Measurements from ENCODE around the gene SYTL3. TPM values are rescaled to one million over a fixed set of nuclear protein-coding genes. Genes with fewer than 3 reads are reported as not detected.

The SYTL3 gene
- total RNA-seq, 1 experiment from 2014 or later, result 0.65 TPM

GRCh38 chr6:158761746-158762145 is 111.9 kb downstream of the SYTL3 start:
- no peaks in the 10 kb centered on the region for H3K27me3 Mint-ChIP-seq (ENCODE audit: insufficient read depth, unreplicated experiment)
- H3K4me1 Mint-ChIP-seq (ENCODE audit: insufficient read depth, unreplicated experiment), result no peaks in the 10 kb centered on the region
- intact Hi-C loops (cut with micrococcal nuclease), result no loop called here
- CTCF ChIA-PET, result no interaction called here
- POLR2A ChIA-PET, result interaction anchor here (0.5 kb wide), 1 partner anchor 44 kb away, joined by 4 read pairs; no protein-coding TSS in a partner anchor
- no peak for TF ChIP-seq CTCF (IDR thresholded peaks at IDR 0.05; ENCODE audit: unreplicated experiment)
- H3K36me3 Mint-ChIP-seq (ENCODE audit: insufficient read depth, unreplicated experiment), result peaks cover 32% of the 10 kb centered on the region
- no peak for DNase-seq (ENCODE audit: unreplicated experiment)
- H3K27ac Mint-ChIP-seq (ENCODE audit: low read depth, unreplicated experiment), result no peak overlapping the region
- H3K9me3 Mint-ChIP-seq (ENCODE audit: unreplicated experiment), result no peaks in the 10 kb centered on the region
- H3K4me3 Mint-ChIP-seq (ENCODE audit: unreplicated experiment), result no peak overlapping the region
- BruUV-seq (replicated peaks), result no TSS peak

DNA sequence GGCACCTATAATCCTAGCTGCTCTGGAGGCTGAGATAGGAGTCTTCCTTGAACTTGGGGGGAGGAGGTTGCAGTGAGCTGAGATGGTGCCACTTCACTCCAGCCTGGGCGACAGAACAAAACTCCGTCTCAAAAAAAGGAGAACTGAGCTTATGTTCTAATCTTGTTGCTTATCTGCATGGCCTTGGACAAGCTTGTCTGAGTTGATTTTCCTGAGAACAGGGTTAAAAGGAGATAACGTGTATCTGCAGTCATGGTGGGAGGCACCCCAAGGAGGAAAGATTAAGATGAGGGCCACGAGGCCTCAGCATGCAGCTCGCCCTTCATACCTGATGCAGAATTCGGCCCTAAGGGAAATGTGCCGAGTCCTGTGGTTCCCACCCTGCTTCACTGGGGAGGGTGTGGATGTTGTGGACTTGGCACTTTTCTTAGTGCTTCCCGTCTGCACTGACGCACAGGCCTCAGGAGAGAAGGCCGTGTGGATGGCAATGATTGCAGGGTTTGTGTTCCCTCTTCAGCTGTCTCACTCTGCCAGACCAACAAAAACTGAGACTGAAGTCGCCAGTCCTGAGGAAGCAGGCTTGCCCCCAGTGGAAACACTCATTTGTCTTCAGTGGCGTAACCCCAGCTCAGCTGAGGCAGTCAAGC is 113.1 kb downstream of the SYTL3 start:
- H3K9me3 Mint-ChIP-seq (ENCODE audit: unreplicated experiment), result no peaks in the 10 kb centered on the region
- H3K27me3 Mint-ChIP-seq (ENCODE audit: insufficient read depth, unreplicated experiment), result no peaks in the 10 kb centered on the region
- no peak overlapping the region for H3K27ac Mint-ChIP-seq (ENCODE audit: low read depth, unreplicated experiment)
- H3K4me3 Mint-ChIP-seq (ENCODE audit: unreplicated experiment), result no peak overlapping the region
- POLR2A ChIA-PET, result interaction anchor here (0.7 to 1.7 kb wide), 4 partner anchors 10 to 56 kb away, joined by 4 to 7 read pairs (median 5); no protein-coding TSS in a partner anchor
- no peak for DNase-seq (ENCODE audit: unreplicated experiment)
- H3K4me1 Mint-ChIP-seq (ENCODE audit: insufficient read depth, unreplicated experiment), result no peaks in the 10 kb centered on the region
- CTCF ChIA-PET, result interaction anchor here (0.6 to 1.0 kb wide), 3 partner anchors 36 to 134 kb away, joined by 3 to 4 read pairs (median 3); no protein-coding TSS in a partner anchor
- BruUV-seq (replicated peaks), result no TSS peak
- intact Hi-C loops (cut with micrococcal nuclease), result no loop called here
- peaks cover 44% of the 10 kb centered on the region for H3K36me3 Mint-ChIP-seq (ENCODE audit: insufficient read depth, unreplicated experiment)
- TF ChIP-seq CTCF (IDR thresholded peaks at IDR 0.05; ENCODE audit: unreplicated experiment), result no peak

DNA sequence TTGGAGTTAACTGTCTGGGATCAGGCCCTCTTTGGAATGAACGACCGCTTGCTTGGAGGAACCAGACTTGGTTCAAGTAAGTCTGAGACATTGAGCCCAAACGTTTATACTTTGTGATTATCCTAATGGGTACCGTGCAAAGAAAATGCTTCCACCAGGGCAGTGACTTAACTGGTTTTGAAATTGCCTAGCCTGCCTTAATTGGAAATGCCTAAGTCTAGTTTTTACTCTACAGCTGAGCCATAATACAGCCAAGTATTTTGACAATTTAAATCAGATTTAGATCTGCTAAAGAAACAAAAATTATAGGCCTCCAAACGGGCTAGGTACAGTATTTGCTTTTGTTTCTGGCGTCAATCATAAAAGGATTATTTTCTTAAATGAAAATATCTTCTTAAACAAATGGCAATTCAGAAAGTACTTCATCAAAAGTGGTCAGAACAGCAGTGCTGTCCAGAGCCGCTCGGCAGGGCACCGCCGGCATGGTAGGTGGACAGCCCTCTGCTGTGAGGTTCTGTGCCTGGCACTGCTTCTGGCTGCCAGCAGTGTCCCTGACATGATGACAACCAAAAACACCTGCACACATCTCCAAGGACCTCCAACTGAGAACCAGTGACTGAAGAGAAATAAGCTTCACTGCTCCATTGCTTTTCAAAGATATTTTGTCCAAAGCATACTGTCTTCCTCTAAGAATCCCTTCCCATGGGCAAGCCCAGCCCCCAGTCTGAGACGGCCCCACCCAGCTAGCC is 113.8 kb downstream of the SYTL3 start:
- H3K27me3 Mint-ChIP-seq (ENCODE audit: insufficient read depth, unreplicated experiment), result no peaks in the 10 kb centered on the region
- intact Hi-C loops (cut with micrococcal nuclease), result no loop called here
- BruUV-seq (replicated peaks), result no TSS peak

More for the DNA sequence above, 113.8 kb downstream of the SYTL3 start:
- peaks cover 51% of the 10 kb centered on the region for H3K36me3 Mint-ChIP-seq (ENCODE audit: insufficient read depth, unreplicated experiment)
- H3K4me1 Mint-ChIP-seq (ENCODE audit: insufficient read depth, unreplicated experiment), result no peaks in the 10 kb centered on the region
- no peak overlapping the region for H3K27ac Mint-ChIP-seq (ENCODE audit: low read depth, unreplicated experiment)
- no peak for DNase-seq (ENCODE audit: unreplicated experiment)
- TF ChIP-seq CTCF (IDR thresholded peaks at IDR 0.05; ENCODE audit: unreplicated experiment), result no peak
- H3K4me3 Mint-ChIP-seq (ENCODE audit: unreplicated experiment), result no peak overlapping the region
- CTCF ChIA-PET, result interaction anchor here (0.6 to 1.0 kb wide), 4 partner anchors 36 to 210 kb away, joined by 3 to 4 read pairs (median 3); no protein-coding TSS in a partner anchor
- H3K9me3 Mint-ChIP-seq (ENCODE audit: unreplicated experiment), result no peaks in the 10 kb centered on the region
- POLR2A ChIA-PET, result interaction anchor here (0.6 to 1.7 kb wide), 6 partner anchors 9 to 964 kb away, joined by 3 to 7 read pairs (median 4); partner anchors contain the start of gene WTAP

Data from MCF 10A (cell line).